WTC11 (cell line): ENCODE data around the gene SUPT3H. TPM values are rescaled to one million over a fixed set of nuclear protein-coding genes. Genes with fewer than 3 reads are reported as not detected.

ENCODE experiments used
- ATAC-seq: fragments of 200-7000 bp; cut with Tn5 transposase; 2 replicates; pipeline ENCODE4 v1.10.0; 2021; ENCODE audit warnings: mild to moderate bottlenecking, moderate library complexity
- CTCF ChIA-PET: fragments of 300-600 bp; sonication (Branson Sonifier 250); formaldehyde crosslinking; loops from one replicate; lab custom pipeline; 2021; ENCODE audit warnings: antibody characterized with exemption; lab: Charles Lee
- POLR2A ChIA-PET: fragments of 350-600 bp; sonication (Branson Sonifier 250); formaldehyde crosslinking; loops from one replicate; lab custom pipeline; 2021; ENCODE audit warnings: antibody characterized with exemption; lab: Charles Lee
- DNase-seq: peaks from one replicate; pipeline ENCODE4 v3.0.0; 2021; ENCODE audit warnings: low spot score
- H3K27ac Mint-ChIP-seq: 2 replicates; pipeline ENCODE4 v1.8.0; 2021; ENCODE audit warnings: mixed read lengths
- H3K27me3 Mint-ChIP-seq: 2 replicates; pipeline ENCODE4 v1.8.0; 2021; ENCODE audit warnings: low read depth, mild to moderate bottlenecking, moderate library complexity, mixed read lengths
- H3K36me3 Mint-ChIP-seq: 2 replicates; pipeline ENCODE4 v1.8.0; 2021; ENCODE audit warnings: mixed read lengths
- H3K4me1 Mint-ChIP-seq: 2 replicates; pipeline ENCODE4 v1.8.0; 2022; ENCODE audit warnings: mixed read lengths
- H3K4me3 Mint-ChIP-seq: 2 replicates; pipeline ENCODE4 v1.8.0; 2021; ENCODE audit warnings: mild to moderate bottlenecking, moderate library complexity, mixed read lengths
- H3K9me3 Mint-ChIP-seq: 2 replicates; pipeline ENCODE4 v1.8.0; 2021; ENCODE audit warnings: mixed read lengths
- ATF1 ChIP-seq: sonication (generic); formaldehyde crosslinking; IDR thresholded peaks from 2 replicates; pipeline ENCODE4 v1.8.1; 2023; ENCODE audit warnings: mild to moderate bottlenecking, moderate library complexity, missing genetic modification reagents
- CBFB ChIP-seq: sonication (generic); formaldehyde crosslinking; IDR thresholded peaks from 2 replicates; pipeline ENCODE4 v1.8.1; 2022; ENCODE audit warnings: mild to moderate bottlenecking, low read depth, missing genetic modification reagents
- E2F1 ChIP-seq: sonication (generic); formaldehyde crosslinking; IDR thresholded peaks from 2 replicates; pipeline ENCODE4 v1.8.0; 2022; ENCODE audit warnings: mild to moderate bottlenecking, missing genetic modification reagents
- ELF4 ChIP-seq: sonication (generic); formaldehyde crosslinking; IDR thresholded peaks from 2 replicates; pipeline ENCODE4 v1.8.1; 2022; ENCODE audit warnings: low read depth, mild to moderate bottlenecking, moderate library complexity, missing genetic modification reagents
- ESRRA ChIP-seq: sonication (generic); formaldehyde crosslinking; IDR thresholded peaks from 2 replicates; pipeline ENCODE4 v1.8.1; 2022; ENCODE audit warnings: mild to moderate bottlenecking, missing genetic modification reagents, borderline replicate concordance
- FOXJ3 ChIP-seq: sonication (generic); formaldehyde crosslinking; IDR thresholded peaks from 2 replicates; pipeline ENCODE4 v1.9.0; 2021; ENCODE audit warnings: missing genetic modification reagents, mild to moderate bottlenecking, borderline replicate concordance
- FOXK1 ChIP-seq: sonication (generic); formaldehyde crosslinking; IDR thresholded peaks from 2 replicates; pipeline ENCODE4 v1.8.0; 2022; ENCODE audit warnings: mild to moderate bottlenecking, moderate library complexity, missing genetic modification reagents
- FOXP1 ChIP-seq: sonication (generic); formaldehyde crosslinking; IDR thresholded peaks from 2 replicates; pipeline ENCODE4 v1.8.0; 2022; ENCODE audit warnings: missing genetic modification reagents, mild to moderate bottlenecking, moderate library complexity, borderline replicate concordance
- HMGXB4 ChIP-seq: sonication (generic); formaldehyde crosslinking; IDR thresholded peaks from 2 replicates; pipeline ENCODE4 v1.8.1; 2023; ENCODE audit warnings: mild to moderate bottlenecking, moderate library complexity, missing genetic modification reagents
- NFE2L1 ChIP-seq: sonication (generic); formaldehyde crosslinking; IDR thresholded peaks from 2 replicates; pipeline ENCODE4 v1.8.1; 2023; ENCODE audit warnings: missing genetic modification reagents
- PRRX2 ChIP-seq: fragments of 250-450 bp; sonication (Bioruptor Pico); IDR thresholded peaks from 2 replicates; pipeline ENCODE4 v1.8.0; 2021; ENCODE audit warnings: mild to moderate bottlenecking
- STAT6 ChIP-seq: sonication (generic); formaldehyde crosslinking; conservative IDR thresholded peaks from 2 replicates; pipeline ENCODE4 v1.8.1; 2023; ENCODE audit warnings: mild to moderate bottlenecking, low read depth, missing genetic modification reagents, moderate library complexity
- USF1 ChIP-seq: sonication (generic); formaldehyde crosslinking; IDR thresholded peaks from 2 replicates; pipeline ENCODE4 v1.8.0; 2022; ENCODE audit warnings: mild to moderate bottlenecking, missing genetic modification reagents
- ZNF121 ChIP-seq: sonication (generic); formaldehyde crosslinking; IDR thresholded peaks from 2 replicates; pipeline ENCODE4 v1.8.0; 2023; ENCODE audit warnings: missing genetic modification reagents
- ZNF425 ChIP-seq: fragments of 250-450 bp; sonication (Bioruptor Pico); conservative IDR thresholded peaks from 2 replicates; pipeline ENCODE4 v1.9.0; 2021; ENCODE audit warnings: mild to moderate bottlenecking
- ZNF532 ChIP-seq: fragments of 250-450 bp; sonication (Bioruptor Pico); IDR thresholded peaks from 2 replicates; pipeline ENCODE4 v1.9.0; 2021; ENCODE audit warnings: mild to moderate bottlenecking, borderline replicate concordance
- total RNA-seq: library from RNA; stranded (reverse); gene quantifications from 3 replicates; pipeline ENCODE4 v1.2.3, GENCODE V29; 2021

The SUPT3H gene
- total RNA-seq, 1 experiment from 2014 or later = 15.3 TPM

GRCh38 chr6:45021676-45022075, 356.1 kb downstream of the SUPT3H start:
- no peak for ATAC-seq
- H3K4me3 Mint-ChIP-seq = no peak overlapping the region
- H3K9me3 Mint-ChIP-seq = peaks cover 24% of the 10 kb centered on the region
- H3K36me3 Mint-ChIP-seq = peaks cover 4% of the 10 kb centered on the region
- no peaks in the 10 kb centered on the region for H3K4me1 Mint-ChIP-seq
- ChIA-PET POLR2A (no interaction called here), CTCF (no interaction called here)
- H3K27ac Mint-ChIP-seq = no peak overlapping the region
- no peaks in the 10 kb centered on the region for H3K27me3 Mint-ChIP-seq
- no peak for DNase-seq
- TF ChIP-seq FOXK1 (CRISPR knock-in tag) = no peak
- TF ChIP-seq USF1 (CRISPR knock-in tag) = no peak
- TF ChIP-seq NFE2L1 (CRISPR knock-in tag) = no peak

- no peak overlapping the region for H3K4me3 Mint-ChIP-seq
- no peak for DNase-seq
- H3K36me3 Mint-ChIP-seq = peaks cover 5% of the 10 kb centered on the region
- POLR2A ChIA-PET = no interaction called here
- H3K27me3 Mint-ChIP-seq = no peaks in the 10 kb centered on the region
- ATAC-seq = no peak
- TF ChIP-seq CBFB (CRISPR knock-in tag) = no peak
- TF ChIP-seq ATF1 (CRISPR knock-in tag) = no peak
- TF ChIP-seq FOXP1 (CRISPR knock-in tag) = no peak
- TF ChIP-seq USF1 (CRISPR knock-in tag) = no peak
- no peak for TF ChIP-seq E2F1 (CRISPR knock-in tag)
- no peak for TF ChIP-seq FOXJ3 (CRISPR knock-in tag)
- no peak for TF ChIP-seq STAT6 (CRISPR knock-in tag)
- TF ChIP-seq ESRRA (CRISPR knock-in tag) = no peak
- no peak for TF ChIP-seq HMGXB4 (CRISPR knock-in tag)
- no peak for TF ChIP-seq ZNF532 (CRISPR knock-in tag)
- no peak for TF ChIP-seq ELF4 (CRISPR knock-in tag)
- TF ChIP-seq PRRX2 (CRISPR knock-in tag) = no peak
- TF ChIP-seq ZNF425 = no peak
- TF ChIP-seq ZNF121 (CRISPR knock-in tag) = no peak
- CTCF ChIA-PET = no interaction called here
- H3K27ac Mint-ChIP-seq = no peak overlapping the region
- peaks cover 3% of the 10 kb centered on the region; the same call in 1 of the 2 replicates for H3K4me1 Mint-ChIP-seq
- peaks cover 4% of the 10 kb centered on the region; the same call in 1 of the 2 replicates for H3K9me3 Mint-ChIP-seq
These were observed 365.0 kb downstream of the SUPT3H start for GRCh38 chr6:45012687-45013086.
